Endothelial cell (in vitro differentiated cells): ENCODE data around the gene CPVL. TPM values are rescaled to one million over a fixed set of nuclear protein-coding genes. Genes with fewer than 3 reads are reported as not detected.
A peak's percentile ranks its signal among the peaks of the same experiment; 100 is the strongest.

Source experiments
- DNase-seq: peaks from one replicate; pipeline ENCODE4 v3.0.0; 2021; ENCODE audit warnings: low spot score
- H3K27ac Mint-ChIP-seq: one replicate; pipeline ENCODE4 v1.8.0; 2021; ENCODE audit warnings: mixed read lengths, inconsistent platforms; ENCODE audit not compliant: unreplicated experiment
- H3K27me3 Mint-ChIP-seq: one replicate; pipeline ENCODE4 v1.8.0; 2021; ENCODE audit warnings: mild to moderate bottlenecking, moderate library complexity, mixed read lengths, inconsistent platforms; ENCODE audit not compliant: unreplicated experiment
- H3K36me3 Mint-ChIP-seq: one replicate; pipeline ENCODE4 v1.8.0; 2021; ENCODE audit warnings: mild to moderate bottlenecking, low read depth, mixed read lengths, inconsistent platforms; ENCODE audit not compliant: unreplicated experiment
- H3K4me1 Mint-ChIP-seq: one replicate; pipeline ENCODE4 v1.8.0; 2021; ENCODE audit warnings: mild to moderate bottlenecking, mixed read lengths, inconsistent platforms; ENCODE audit not compliant: unreplicated experiment
- H3K4me3 Mint-ChIP-seq: one replicate; pipeline ENCODE4 v1.8.0; 2021; ENCODE audit warnings: mild to moderate bottlenecking, mixed read lengths, inconsistent platforms; ENCODE audit not compliant: unreplicated experiment
- H3K9me3 Mint-ChIP-seq: one replicate; pipeline ENCODE4 v1.8.0; 2021; ENCODE audit warnings: mixed read lengths, inconsistent platforms; ENCODE audit not compliant: unreplicated experiment
- CTCF ChIP-seq: fragments of 200-600 bp; sonication (generic); IDR thresholded peaks from one replicate; pipeline ENCODE4 v1.5.0; 2021; ENCODE audit warnings: antibody characterized with exemption; ENCODE audit not compliant: unreplicated experiment
- total RNA-seq: library from RNA; stranded (reverse); fragmentation: NEBNext Ultra II Directional; extraction: Animal tissue kit (Norgen Biotek cat#: 25700); gene quantifications from one replicate; pipeline ENCODE4 v1.2.1, GENCODE V29; 2021; ENCODE audit not compliant: unreplicated experiment

CPVL gene
- total RNA-seq, 1 donor from 2014 or later, result 21.8 TPM

- no peak for TF ChIP-seq CTCF
- no peak for DNase-seq
- H3K36me3 Mint-ChIP-seq, result no peaks in the 10 kb centered on the region
- no peak overlapping the region for H3K4me3 Mint-ChIP-seq
- H3K27me3 Mint-ChIP-seq, result no peaks in the 10 kb centered on the region
- H3K27ac Mint-ChIP-seq, result no peak overlapping the region
- H3K9me3 Mint-ChIP-seq, result no peaks in the 10 kb centered on the region
- H3K4me1 Mint-ChIP-seq, result peaks cover 8% of the 10 kb centered on the region
These were observed 12.6 kb upstream of the CPVL start for GRCh38 chr7:29158795-29159423.

GRCh38 chr7:29156907-29157452 is 10.6 kb upstream of the CPVL start:
- H3K4me3 Mint-ChIP-seq, result no peak overlapping the region
- no peaks in the 10 kb centered on the region for H3K9me3 Mint-ChIP-seq
- H3K27me3 Mint-ChIP-seq, result no peaks in the 10 kb centered on the region
- H3K27ac Mint-ChIP-seq, result peak overlapping the region; percentile 44
- peak; percentile 51 for TF ChIP-seq CTCF
- peak; percentile 8 for DNase-seq
- no peaks in the 10 kb centered on the region for H3K36me3 Mint-ChIP-seq
- H3K4me1 Mint-ChIP-seq, result peaks cover 8% of the 10 kb centered on the region

GRCh38 chr7:29154076-29154475 is 7.7 kb upstream of the CPVL start:
- Mint-ChIP-seq H3K27me3 (no peaks in the 10 kb centered on the region), H3K4me3 (no peak overlapping the region), H3K9me3 (no peaks in the 10 kb centered on the region), H3K27ac (no peak overlapping the region), H3K4me1 (peaks cover 8% of the 10 kb centered on the region), H3K36me3 (no peaks in the 10 kb centered on the region)
- DNase-seq, result no peak
- TF ChIP-seq CTCF, result no peak

- no peaks in the 10 kb centered on the region for H3K27me3 Mint-ChIP-seq
- H3K4me3 Mint-ChIP-seq, result no peak overlapping the region
- no peaks in the 10 kb centered on the region for H3K9me3 Mint-ChIP-seq
- no peak for DNase-seq
- no peak overlapping the region for H3K27ac Mint-ChIP-seq
- no peak for TF ChIP-seq CTCF
- no peaks in the 10 kb centered on the region for H3K36me3 Mint-ChIP-seq
- peaks cover 11% of the 10 kb centered on the region for H3K4me1 Mint-ChIP-seq
These were observed 4.5 kb upstream of the CPVL start for GRCh38 chr7:29150856-29151255.

GRCh38 chr7:29149036-29149435 is 2.7 kb upstream of the CPVL start:
- Mint-ChIP-seq H3K9me3 (no peaks in the 10 kb centered on the region), H3K4me1 (peaks cover 13% of the 10 kb centered on the region), H3K27ac (no peak overlapping the region), H3K4me3 (no peak overlapping the region), H3K36me3 (no peaks in the 10 kb centered on the region), H3K27me3 (no peaks in the 10 kb centered on the region)
- no peak for TF ChIP-seq CTCF
- DNase-seq, result no peak
